HL-60/S4 treated with retinoic acid at 250 ng/mL for 4 days and 3 days (cell line): ENCODE results near the gene ATP9B.

ENCODE experiments used
- in situ Hi-C: fragments of 300-500 bp; cut with MboI; formaldehyde crosslinking; loops from 2 replicates; pipeline ENCODE4 v1.7.0; 2022; ENCODE audit warnings: low sequenced_read_pairs

Gene ATP9B

GRCh38 chr18:79197531-79197930, 128.3 kb downstream of the ATP9B start:
- in situ Hi-C loops: no loop called here

GRCh38 chr18:79199691-79200374, 130.6 kb downstream of the ATP9B start:
- in situ Hi-C loops: no loop called here

- in situ Hi-C loops: no loop called here
Observed at GRCh38 chr18:79200546-79201268, 131.5 kb downstream of the ATP9B start.

GRCh38 chr18:79203017-79203605, 133.9 kb downstream of the ATP9B start:
- in situ Hi-C loops: no loop called here

GRCh38 chr18:79204889-79205807, 136.0 kb downstream of the ATP9B start:
- in situ Hi-C loops: no loop called here

GRCh38 chr18:79206444-79206843, 137.2 kb downstream of the ATP9B start:
- in situ Hi-C loops: no loop called here

- in situ Hi-C loops: no loop called here
Observed at GRCh38 chr18:79208906-79209305, 139.7 kb downstream of the ATP9B start.

GRCh38 chr18:79210002-79210910, 141.1 kb downstream of the ATP9B start:
- in situ Hi-C loops: no loop called here

- in situ Hi-C loops: no loop called here
Observed at GRCh38 chr18:79211844-79212243, 142.7 kb downstream of the ATP9B start.

- in situ Hi-C loops: no loop called here
Observed at GRCh38 chr18:79214056-79214455, 144.9 kb downstream of the ATP9B start.

- in situ Hi-C loops: no loop called here
Observed at GRCh38 chr18:79216176-79216575, 147.0 kb downstream of the ATP9B start.

- in situ Hi-C loops: no loop called here
Observed at GRCh38 chr18:79217979-79218604, 148.9 kb downstream of the ATP9B start.

GRCh38 chr18:79218605-79219190, 149.5 kb downstream of the ATP9B start:
- in situ Hi-C loops: no loop called here

GRCh38 chr18:79221136-79221535, 151.9 kb downstream of the ATP9B start:
- in situ Hi-C loops: no loop called here

GRCh38 chr18:79222790-79223189, 153.6 kb downstream of the ATP9B start:
- in situ Hi-C loops: no loop called here

- in situ Hi-C loops: no loop called here
Observed at GRCh38 chr18:79223431-79223830, 154.2 kb downstream of the ATP9B start.

- in situ Hi-C loops: no loop called here
Observed at GRCh38 chr18:79224381-79224780, 155.2 kb downstream of the ATP9B start.

- in situ Hi-C loops: no loop called here
Observed at GRCh38 chr18:79227621-79228020, 158.4 kb downstream of the ATP9B start.

GRCh38 chr18:79229431-79229830, 160.2 kb downstream of the ATP9B start:
- in situ Hi-C loops: no loop called here
